Stomach smooth muscle (tissue), 2 donors: ENCODE data around the gene CECR2.

Source experiments
- H3K27ac ChIP-seq: one replicate; pipeline ENCODE4 v1.7.0; 2013; ENCODE audit warnings: mild to moderate bottlenecking, low read length, inconsistent platforms
- H3K27me3 ChIP-seq, 2 donors: one replicate each; pipeline ENCODE4 v1.7.0; 2013; ENCODE audit warnings: low read length in 2 of 2; ENCODE audit not compliant: insufficient read depth in 2 of 2, control insufficient read depth in 1 of 2
- H3K36me3 ChIP-seq, 2 donors: one replicate each; pipeline ENCODE4 v1.7.0; 2013; ENCODE audit warnings: low read length in 2 of 2; ENCODE audit not compliant: control insufficient read depth in 2 of 2, insufficient read depth in 2 of 2
- H3K4me1 ChIP-seq: one replicate; pipeline ENCODE4 v1.7.0; 2013; ENCODE audit warnings: low read length; ENCODE audit not compliant: control insufficient read depth, insufficient read depth
- H3K4me3 ChIP-seq, 2 donors: one replicate each; pipeline ENCODE4 v1.7.0; 2013; ENCODE audit warnings: low read length in 2 of 2
- H3K9ac ChIP-seq, 2 donors: one replicate each; pipeline ENCODE4 v1.7.0; 2013; ENCODE audit warnings: low read length in 2 of 2, mild to moderate bottlenecking in 1 of 2
- H3K9me3 ChIP-seq, 2 donors: one replicate each; pipeline ENCODE4 v1.7.0; 2013; ENCODE audit warnings: low read length in 2 of 2; ENCODE audit not compliant: control insufficient read depth in 2 of 2
- donor health status: healthy.
- donor health status: Pancreatic carcinoma.

Gene CECR2

DNA sequence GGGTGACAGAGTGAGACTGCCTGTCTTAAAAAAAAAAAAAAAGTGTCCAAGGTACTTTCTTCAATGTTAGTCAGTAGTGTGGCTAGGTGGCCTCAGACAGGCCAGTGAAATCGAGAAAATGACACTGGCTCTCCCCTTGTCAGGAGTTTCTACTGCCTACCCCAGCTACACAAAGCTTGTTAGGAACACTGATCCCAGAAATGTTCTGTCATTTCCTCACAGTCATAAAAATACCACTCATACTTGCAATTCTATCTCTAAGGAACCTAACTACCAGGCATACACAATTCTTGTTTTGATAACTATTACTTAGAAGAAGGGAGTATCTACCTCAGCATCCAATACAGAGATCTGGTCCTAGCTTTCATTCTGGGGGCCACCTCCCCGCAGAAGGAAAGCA, 228.0 kb downstream of the CECR2 start:
- Histone ChIP-seq H3K27me3 (no peaks in the 10 kb centered on the region), H3K9me3 (no peaks in the 10 kb centered on the region), H3K4me3 (no peak overlapping the region), H3K27ac (no peak overlapping the region), H3K4me1 (no peaks in the 10 kb centered on the region), H3K9ac (no peak overlapping the region), H3K36me3 (peaks cover 50 to 51% of the 10 kb centered on the region in 2 donors)

DNA sequence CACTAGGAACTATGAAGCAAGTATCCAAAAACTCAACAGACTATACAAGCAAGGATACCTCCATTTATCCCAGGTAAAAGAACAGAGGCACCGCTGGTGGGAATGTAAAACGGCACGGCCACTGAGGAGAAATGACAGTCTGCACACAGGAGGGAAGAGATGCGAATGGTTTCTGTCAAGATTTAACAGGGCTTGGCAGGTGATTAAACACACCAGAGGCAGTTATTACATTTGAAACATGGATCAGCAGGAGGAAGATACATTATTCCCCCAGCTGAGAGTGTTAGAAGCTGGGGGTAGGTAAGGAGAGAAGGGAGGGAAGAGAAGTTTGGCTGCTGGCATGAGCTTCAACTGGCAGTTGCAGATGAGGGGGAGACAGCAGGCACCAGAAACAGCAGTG, 229.1 kb downstream of the CECR2 start:
- H3K9me3 ChIP-seq: no peaks in the 10 kb centered on the region
- H3K4me3 ChIP-seq: no peak overlapping the region
- H3K4me1 ChIP-seq: no peaks in the 10 kb centered on the region
- H3K27ac ChIP-seq: no peak overlapping the region
- no peaks in the 10 kb centered on the region for H3K27me3 ChIP-seq
- no peak overlapping the region for H3K9ac ChIP-seq
- peaks cover 45% of the 10 kb centered on the region in 2 donors for H3K36me3 ChIP-seq

DNA sequence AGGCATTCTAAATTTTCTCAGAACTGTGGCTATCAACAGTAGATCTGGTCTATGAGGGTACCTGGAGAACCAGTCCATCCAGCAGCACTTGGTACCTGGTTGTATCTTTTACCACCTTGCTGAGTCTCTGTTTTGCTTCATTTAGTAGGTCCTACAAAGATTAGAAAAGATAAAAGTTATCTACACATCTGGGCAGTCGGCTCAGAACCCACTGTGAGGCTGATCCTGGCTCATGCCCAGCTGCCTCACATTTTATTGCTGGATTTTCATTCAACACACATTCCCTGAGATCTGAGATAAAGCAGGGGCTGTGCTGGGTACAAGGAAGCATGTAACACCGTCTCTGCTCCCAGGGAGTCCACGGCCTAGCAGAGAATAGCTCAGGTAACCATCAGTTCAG, 231.8 kb downstream of the CECR2 start:
- Histone ChIP-seq H3K36me3 (peaks cover 30% of the 10 kb centered on the region in 2 donors), H3K4me3 (no peak overlapping the region), H3K27me3 (no peaks in the 10 kb centered on the region), H3K9me3 (no peaks in the 10 kb centered on the region), H3K27ac (no peak overlapping the region), H3K4me1 (no peaks in the 10 kb centered on the region), H3K9ac (no peak overlapping the region)

DNA sequence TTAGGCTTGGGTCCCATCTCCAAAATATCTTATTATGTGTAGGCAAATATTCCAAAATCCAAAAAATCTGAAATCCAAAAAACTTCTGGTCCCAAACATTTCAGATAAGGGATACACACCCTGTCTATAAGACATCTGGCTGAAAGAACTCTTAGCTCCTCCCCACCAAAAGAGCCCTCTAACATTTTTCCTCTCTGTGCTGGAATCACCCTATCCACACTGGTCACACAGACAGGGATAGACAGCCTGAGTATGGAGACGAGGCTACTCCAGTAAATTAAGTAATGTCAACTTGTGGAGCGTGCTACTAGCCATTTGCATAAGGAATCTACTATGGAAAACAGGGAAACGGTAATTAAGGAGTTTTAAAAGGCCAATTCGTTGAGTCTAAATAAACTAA, 234.4 kb downstream of the CECR2 start:
- Histone ChIP-seq H3K27me3 (no peaks in the 10 kb centered on the region), H3K27ac (no peak overlapping the region), H3K4me1 (no peaks in the 10 kb centered on the region), H3K9ac (no peak overlapping the region), H3K9me3 (no peaks in the 10 kb centered on the region), H3K4me3 (no peak overlapping the region), H3K36me3 (peaks cover 10 to 13% of the 10 kb centered on the region in 2 donors)

DNA sequence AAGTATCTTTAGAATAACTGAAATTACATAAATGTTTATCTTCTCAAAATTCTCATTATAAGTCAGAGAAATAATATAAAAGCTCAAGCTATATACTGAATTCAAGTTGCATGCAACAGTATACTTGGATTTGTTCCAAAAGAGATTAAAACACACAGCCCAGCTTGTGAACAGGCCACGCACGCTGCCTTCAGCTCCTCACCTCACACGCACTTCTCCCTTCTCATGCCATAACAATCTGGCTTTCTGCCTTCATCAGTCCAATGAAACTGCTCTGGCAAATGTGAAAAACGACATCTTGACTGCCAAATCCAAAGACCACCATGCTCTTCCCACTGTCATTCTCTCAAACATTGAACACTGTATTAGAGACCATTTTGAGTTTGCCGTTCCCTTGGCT, 237.2 kb downstream of the CECR2 start:
- H3K9ac ChIP-seq: no peak overlapping the region
- no peaks in the 10 kb centered on the region for H3K4me1 ChIP-seq
- peaks cover 7 to 9% of the 10 kb centered on the region in 2 donors for H3K36me3 ChIP-seq
- H3K27me3 ChIP-seq: no peaks in the 10 kb centered on the region
- no peaks in the 10 kb centered on the region for H3K9me3 ChIP-seq
- H3K4me3 ChIP-seq: no peak overlapping the region
- no peak overlapping the region for H3K27ac ChIP-seq
